NCI-H1105 (cell line): ENCODE measurements around the gene AHRR.

ENCODE experiments used
- DNase-seq: peaks from one replicate; lab custom pipeline; 2025; lab: John Stamatoyannopoulos, UW

AHRR gene

GRCh38 chr5:347712-348284 is 26.3 kb downstream of the AHRR start:
- DNase-seq, result no peak

DNA sequence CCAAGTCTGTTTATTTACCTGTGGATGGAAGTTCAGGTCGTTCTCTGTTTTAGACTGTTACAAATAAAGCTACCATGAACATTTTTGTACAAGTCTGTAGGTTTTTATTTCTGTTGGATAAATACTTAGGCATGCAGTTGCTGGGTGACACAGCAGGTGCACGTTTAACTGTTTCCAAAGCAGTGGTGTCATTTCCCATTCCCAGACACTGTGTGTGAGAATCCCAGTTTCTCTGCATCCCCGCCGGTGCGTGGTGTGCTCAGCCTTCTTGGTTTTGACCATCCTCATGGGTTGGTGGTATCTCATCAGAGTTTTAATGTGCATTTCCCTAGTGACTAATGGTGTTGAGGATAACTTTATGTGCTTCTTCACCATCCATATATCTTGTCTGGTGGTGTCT is 27.2 kb downstream of the AHRR start:
- DNase-seq, result no peak

DNA sequence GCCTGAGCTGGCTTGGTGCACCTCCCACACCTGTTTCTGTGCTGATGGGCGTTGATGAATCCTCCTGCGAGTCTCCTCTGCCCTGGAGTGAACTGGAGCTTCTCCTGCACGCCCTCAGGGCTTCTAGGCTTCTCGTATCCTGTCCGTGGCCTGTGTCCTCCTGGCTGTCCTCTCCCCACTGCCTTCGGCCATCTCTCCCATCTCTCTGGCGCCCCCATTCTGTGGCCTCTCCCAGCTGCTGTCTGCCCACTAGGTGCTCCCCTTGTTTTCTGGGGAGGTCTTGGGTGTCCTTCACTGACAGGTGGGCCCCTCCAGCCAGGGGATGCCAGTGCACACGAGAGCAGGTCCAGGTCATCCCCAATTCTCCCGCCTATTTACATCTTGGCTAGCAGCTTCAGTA is 28.8 kb downstream of the AHRR start:
- DNase-seq, result no peak

GRCh38 chr5:351084-351920 is 29.8 kb downstream of the AHRR start:
- DNase-seq, result no peak

DNA sequence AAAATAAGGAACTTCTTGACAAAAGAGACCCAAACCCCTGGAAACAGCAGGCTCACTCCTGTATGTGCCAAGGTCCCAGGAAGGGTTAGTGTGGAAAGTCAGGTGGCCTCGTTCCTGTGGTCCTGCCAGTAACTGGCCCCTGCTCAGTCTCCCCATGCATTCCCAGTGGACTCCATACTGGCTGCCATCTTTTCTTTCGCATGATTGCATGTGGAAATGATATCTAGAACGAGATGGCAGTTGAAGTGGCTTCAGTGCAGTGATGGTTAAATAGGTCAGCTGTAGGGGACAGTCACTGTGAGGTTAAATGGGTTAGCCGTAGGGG is 30.4 kb downstream of the AHRR start:
- DNase-seq, result no peak

- DNase-seq, result no peak
Observed at GRCh38 chr5:352639-353611, 31.4 kb downstream of the AHRR start.

DNA sequence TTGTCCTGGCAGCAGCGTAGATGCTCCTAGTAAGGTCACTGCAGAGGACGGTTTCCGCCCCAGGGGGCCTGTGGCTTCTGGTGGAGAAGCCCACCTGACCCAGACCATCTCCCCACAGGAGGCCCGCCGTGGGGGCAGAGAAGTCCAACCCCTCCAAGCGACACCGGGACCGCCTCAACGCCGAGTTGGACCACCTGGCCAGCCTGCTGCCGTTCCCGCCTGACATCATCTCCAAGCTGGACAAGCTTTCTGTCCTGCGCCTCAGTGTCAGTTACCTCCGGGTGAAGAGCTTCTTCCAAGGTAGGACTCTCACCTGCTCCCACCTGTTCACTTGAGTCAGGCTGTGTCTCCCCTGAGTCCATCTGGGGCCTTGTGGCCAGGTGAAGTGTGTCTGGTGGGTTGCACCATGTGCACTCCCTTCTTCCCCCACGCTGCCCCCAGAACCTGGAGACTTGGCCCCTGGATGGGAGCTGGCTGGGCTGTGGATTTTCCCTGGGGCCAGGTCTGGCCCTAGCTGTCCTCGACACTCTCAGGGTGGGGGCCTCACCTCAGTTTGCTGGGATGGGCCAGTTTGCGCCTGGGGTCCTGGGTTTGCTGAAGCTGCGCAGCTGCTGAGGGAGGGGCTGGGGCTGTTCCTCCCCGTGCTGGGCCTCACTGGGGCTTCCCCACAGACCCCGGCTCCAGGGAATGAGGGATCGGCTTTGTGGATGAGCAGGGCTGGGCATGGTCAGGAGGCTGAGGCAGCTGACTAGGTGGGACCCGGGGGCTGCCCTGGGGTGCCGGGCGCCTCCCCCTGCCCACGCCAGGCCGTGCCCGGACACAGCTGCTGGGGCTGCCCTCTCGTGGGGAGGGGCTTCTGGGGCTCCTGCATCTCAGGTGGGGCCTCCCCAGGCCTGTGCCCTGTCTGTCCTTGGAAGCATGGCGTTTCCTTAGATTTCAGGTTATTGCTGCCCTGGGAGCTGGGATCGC is 32.4 kb downstream of the AHRR start:
- DNase-seq, result no peak

DNA sequence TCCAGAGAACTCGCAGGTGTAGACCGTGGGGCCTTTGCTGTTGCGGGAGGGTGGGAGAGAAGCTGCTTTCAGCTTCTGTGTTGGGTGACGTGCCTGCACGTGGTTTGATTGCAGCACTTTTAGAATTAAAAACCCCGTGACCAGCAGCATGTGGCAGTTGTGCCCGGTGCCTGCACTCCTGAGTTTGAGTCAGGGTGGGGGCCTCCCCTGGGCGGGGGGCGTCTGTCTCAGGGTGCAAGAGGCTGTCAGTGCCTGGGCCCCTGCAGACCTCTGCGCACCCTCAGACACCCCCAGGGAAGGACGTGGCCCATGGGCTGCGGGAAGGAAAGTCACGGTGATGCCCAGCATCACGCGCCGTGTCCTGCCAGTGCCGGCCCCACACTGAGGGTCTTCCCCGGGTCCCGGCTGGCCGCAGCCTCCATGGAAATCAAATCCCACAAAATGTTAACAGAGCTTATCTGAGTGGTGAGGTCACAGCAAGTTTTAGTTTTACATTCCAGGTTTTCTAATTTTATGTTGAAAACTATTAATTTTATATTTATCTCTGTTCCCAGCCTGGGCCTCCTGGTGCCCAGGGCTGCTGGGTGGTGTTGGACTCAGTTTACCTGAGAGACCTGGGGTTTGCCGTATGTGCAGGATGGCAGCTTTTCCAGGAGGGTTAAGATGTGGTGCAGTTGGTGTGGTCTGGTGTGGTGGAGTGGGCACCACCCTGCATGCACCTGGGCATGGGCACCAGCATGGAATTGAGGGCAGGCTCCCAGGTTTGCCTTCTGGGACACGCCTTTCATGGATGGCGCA is 33.3 kb downstream of the AHRR start:
- no peak for DNase-seq

DNA sequence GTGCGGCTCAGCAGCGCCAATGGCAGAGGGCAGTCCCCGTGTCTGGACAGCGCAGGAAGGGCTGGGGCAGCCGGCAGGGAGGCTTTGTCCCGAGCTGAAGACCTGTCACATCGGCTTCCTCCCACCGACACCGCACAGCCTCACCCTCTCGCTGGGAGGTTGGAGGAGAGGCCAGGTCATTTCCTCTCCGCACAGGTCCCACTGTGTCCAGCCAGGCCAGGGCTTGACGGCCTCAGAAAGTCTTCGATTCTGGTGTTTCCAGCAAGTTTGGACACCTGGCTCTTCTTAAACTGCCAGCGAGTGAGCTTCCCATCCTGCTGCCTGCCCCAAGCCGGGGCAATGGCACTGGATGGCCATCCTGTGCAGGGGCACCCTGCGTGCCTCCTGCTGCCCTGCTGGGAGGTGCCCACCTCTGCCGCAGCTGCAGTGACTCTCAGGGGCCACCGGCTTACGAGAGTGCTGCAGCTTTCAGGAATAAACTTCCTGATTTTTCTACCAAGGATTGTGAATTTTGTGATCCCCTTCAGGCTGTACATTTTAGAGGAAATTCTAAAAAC is 33.9 kb downstream of the AHRR start:
- DNase-seq, result no peak

GRCh38 chr5:355958-356357 is 34.4 kb downstream of the AHRR start:
- DNase-seq, result no peak

DNA sequence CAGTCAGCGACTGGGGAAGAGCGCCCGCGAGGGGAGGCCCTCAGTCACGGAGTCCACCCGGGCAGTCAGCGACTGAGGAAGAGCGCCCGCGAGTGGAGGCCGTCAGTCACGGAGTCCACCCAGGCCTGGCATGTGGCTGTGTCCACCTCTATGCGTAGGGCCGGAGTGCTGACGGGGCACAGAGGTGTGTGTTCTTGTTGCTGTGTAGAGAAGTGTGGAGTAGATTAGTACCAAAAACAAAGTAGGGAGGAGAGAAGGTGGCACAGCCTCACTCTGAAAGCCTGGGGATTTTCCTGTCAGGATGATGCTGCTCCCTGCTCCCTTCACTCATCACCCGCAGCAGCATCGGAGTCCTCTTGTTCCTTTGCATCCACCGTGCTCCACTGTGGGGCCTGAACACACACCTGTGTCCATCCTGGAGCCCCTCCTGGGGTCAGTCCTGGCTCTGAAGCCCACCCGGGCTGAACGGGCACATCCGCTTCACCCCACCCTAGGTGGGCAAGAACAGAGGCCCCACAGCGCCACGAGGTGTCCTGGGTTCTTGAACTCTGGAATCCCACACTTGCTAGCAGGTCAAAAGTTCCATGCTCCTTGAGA is 37.9 kb downstream of the AHRR start:
- no peak for DNase-seq

DNA sequence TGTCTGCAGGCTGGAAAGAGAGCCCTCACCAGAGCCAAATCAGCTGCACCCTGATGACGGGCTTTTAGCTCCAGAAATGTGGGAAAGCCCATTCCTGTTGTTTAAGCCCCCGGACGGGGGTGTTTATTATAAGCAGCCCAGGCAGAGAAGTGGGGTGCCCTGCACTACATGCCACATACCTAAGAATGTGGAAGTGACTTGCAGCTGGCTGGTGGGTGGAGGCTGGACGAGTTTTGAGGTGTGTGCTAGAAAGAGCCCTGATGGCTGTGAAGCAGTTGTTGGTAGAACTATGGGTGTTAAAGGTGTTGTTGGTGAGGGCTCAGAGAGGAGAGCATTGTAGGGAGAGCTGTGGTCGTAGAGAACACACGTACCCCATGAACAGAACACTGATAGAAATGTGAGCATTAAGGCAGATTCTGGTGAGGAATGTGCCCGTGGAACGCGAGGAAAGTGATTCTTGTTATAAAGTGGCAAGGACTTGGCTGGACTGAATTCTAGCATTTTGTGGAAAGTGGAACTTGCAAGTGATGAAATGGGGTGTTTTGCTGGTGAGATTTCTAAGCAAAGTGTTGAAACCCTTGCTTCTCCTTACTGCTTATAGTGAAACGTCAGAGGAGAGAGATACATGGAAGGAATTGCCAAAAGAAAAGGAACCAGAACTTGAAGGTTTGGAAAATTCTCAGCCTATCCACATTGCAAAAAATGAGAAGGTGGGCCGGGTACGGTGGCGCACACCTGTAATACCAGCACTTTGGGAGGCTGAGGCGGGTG is 38.9 kb downstream of the AHRR start:
- DNase-seq, result no peak

DNA sequence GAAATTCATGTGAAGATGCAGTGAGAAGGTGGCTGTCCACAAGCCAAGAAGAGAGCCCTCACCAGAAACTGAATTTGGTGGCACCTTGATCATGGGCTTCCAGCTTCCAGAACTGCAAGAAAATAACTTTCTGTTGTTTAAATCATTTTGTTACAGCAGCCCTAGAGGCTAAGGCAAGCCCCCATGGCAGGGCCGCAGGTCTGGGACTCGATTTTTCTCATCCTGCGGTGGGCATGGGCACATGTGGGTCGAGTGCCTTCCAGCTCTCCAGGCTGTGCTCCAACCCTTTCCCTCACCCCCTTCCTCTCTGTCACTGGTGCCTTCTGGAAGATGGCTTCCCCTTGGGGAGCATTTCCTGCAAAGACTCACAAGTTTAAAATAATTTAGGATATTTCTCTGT is 40.7 kb downstream of the AHRR start:
- no peak for DNase-seq

GRCh38 chr5:362978-363765 is 41.7 kb downstream of the AHRR start:
- DNase-seq, result no peak

DNA sequence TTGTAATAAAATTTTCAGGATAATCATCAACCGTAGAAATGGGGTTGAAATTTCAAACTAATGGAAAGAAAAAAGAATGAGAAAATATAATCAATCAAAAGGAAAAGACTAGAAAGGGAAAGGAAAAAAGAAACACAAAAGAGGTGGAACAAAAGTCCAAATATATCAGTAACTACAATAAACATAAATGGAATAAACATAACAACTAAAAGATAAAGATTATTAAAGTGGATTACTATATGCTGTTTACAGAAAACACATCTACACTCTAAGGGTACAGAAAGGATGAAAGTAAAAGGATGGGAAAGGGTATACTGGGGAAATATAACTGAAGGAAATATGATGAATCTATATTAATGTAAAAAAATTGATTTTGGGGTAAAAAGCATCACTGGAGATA is 43.0 kb downstream of the AHRR start:
- DNase-seq, result no peak

- DNase-seq, result no peak
Observed at GRCh38 chr5:366541-367357, 45.2 kb downstream of the AHRR start.

- DNase-seq, result no peak
Observed at GRCh38 chr5:367358-368130, 46.0 kb downstream of the AHRR start.
